ENCODE results near the gene TNK1. TPM values are rescaled to one million over a fixed set of nuclear protein-coding genes. Genes with fewer than 3 reads are reported as not detected.

Gene TNK1
- total and polyA plus RNA-seq, 2 of the 8 experiments (the other 6 are each of a cell fraction or from before 2014, with no cell fraction given) = 7.6 to 9.5 TPM

- TF ChIP-seq CHD7 (IDR thresholded peaks at IDR 0.05; ENCODE audit: insufficient replicate concordance, low read length) (no peak), PHF8 (conservative IDR thresholded peaks at IDR 0.05; ENCODE audit: low read depth, low read length) (no peak), JUND (IDR thresholded peaks at IDR 0.05; ENCODE audit: low read length) (no peak), SIRT6 (IDR thresholded peaks at IDR 0.05; ENCODE audit: low read length) (no peak)
Measured at GRCh38 chr17:7352910-7353635, 27.8 kb upstream of the TNK1 start (continued).
